Uterus (tissue), 2 donors: Measurements from ENCODE around the gene GABRB3.

Experiments
- CTCF ChIP-seq, 4 experiments: fragments of 200-600 bp in 2 of 4; fragments of 450-650 bp in 2 of 4; sonication (generic) in 2 of 4; IDR thresholded peaks; one replicate each; pipeline ENCODE4 v1.5.1; 2016 to 2019; ENCODE audit warnings: antibody characterized with exemption in 4 of 4, mild to moderate bottlenecking in 2 of 4, moderate library complexity in 1 of 4
- POLR2A ChIP-seq, 2 donors: fragments of 450-650 bp; IDR thresholded peaks; one replicate each; pipeline ENCODE4 v1.6.1; 2016; ENCODE audit warnings: antibody characterized with exemption in 2 of 2, mild to moderate bottlenecking in 1 of 2, moderate library complexity in 1 of 2

GRCh38 chr15:26674467-26674866, 98.4 kb downstream of the GABRB3 start:
- no peak for TF ChIP-seq CTCF (IDR thresholded peaks at IDR 0.05)
- TF ChIP-seq POLR2A (IDR thresholded peaks at IDR 0.05) = no peak
